GM21447 (cell line): ENCODE results near the gene POLD2.
"Not testable (repeated sequence)": the region's sequence is repeated elsewhere in the genome, so short reads cannot be mapped to it uniquely, and the experiment has no call there.

Experiments
- ATAC-seq: cut with Tn5 transposase; IDR thresholded peaks from one replicate; pipeline ENCODE4 v1.9.1; 2021; ENCODE audit not compliant: unreplicated experiment

Gene POLD2

GRCh38 chr7:44139311-44140010 is 16.1 kb upstream of the POLD2 start:
- no peak for ATAC-seq

DNA sequence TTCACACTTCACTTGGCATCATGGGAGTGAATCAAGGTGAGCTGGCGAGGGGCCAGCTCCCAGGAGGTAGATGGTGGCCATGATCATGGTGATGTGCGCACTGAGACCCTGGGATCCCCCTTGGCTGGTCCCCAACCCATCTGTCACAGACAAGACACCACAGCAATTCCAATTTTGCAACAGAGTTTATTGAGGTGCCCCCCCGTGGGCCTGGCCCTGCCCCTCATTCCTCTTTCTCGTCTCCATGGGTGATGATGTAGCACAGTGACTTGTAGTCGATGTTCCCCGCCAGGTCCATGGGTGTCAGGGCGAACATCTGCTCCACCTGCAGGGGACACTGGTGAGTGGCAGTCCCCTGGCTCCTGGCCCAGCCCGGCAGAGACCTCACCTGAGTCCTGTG is 15.3 kb upstream of the POLD2 start:
- ATAC-seq, result no peak

DNA sequence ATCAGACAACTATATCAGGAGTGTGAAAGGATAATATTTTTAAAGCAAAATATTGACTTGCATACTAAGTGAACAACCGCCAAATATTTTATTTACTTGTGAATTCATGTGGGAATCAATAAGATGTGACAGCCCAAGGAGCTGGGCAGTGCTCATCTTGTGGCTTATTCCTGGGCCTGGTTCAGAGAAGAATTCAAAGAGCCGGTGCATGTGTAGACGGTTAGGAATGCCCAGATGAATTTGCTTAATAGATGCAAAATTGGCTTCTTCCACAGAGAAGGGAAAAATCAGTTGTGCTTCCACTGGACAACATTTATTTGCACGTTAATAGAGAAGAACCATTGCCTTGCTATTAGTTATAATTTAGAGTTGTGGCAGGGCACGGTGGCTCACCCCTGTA is 13.4 kb upstream of the POLD2 start:
- ATAC-seq, result no peak

- no peak for ATAC-seq
Observed at GRCh38 chr7:44134943-44135628, 11.7 kb upstream of the POLD2 start.

DNA sequence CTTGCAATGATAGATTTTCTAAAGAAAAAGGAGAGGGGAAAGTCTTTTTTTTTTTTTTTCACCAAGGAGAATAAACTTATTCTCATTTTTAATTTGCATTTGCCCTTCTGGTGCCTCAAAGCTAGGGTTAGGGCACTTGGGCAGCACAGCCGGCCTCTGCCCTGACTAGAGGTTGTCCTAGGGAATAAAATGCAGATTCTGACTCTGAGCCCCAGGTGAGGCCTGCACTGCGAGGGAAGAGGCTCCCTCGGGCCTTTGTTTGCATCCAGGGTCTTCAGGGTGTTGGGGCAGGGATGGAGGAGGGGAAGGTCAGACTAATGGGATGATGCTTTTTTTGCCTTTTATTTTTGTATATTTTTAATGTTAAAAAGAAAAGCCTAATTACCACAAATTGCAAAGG is 9.9 kb upstream of the POLD2 start:
- no peak for ATAC-seq

GRCh38 chr7:44132039-44132438 is 8.7 kb upstream of the POLD2 start:
- ATAC-seq, result no peak

DNA sequence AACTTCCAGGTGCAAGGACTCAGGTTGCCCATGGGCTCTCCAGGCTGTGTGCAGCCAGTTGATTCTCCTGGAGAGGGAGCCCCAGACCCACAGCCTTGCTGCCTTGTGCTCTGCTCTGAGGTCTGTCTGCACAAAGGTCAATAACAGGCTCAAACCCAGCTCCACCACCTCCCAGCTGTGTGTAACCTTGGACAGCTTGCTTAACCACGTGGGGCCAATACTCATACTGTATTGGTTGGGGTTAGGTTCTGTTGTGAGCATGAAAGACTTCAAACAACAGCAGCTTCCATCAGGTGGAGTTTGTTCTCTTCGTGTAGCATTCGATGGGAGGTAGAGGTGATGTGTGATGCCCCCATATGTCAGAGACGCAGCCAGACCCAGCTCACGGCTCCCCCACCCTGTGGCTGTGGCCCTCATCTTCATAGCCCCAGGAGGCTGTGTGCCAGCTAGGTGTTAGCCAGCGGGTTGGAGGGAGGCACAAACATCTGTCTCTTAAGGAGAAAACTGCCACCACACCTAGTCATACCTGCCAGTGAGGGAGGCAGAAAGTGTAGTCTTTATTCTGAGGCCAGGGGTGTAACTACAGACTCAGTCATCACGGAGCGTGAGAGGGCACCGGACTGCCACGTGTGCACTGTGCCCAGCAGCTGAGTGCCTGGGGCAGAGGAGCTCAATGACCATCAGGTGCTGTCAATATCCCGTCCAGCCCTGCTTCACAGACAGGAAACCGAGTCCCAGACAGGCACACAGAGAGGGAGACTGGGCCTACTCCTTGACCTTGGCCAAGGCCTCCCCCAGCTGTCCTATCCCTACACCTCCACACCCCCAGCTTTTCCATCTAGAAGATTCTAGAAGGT is 8.1 kb upstream of the POLD2 start:
- ATAC-seq, result no peak

- ATAC-seq, result no peak
Observed at GRCh38 chr7:44128721-44129582, 5.6 kb upstream of the POLD2 start.

GRCh38 chr7:44127161-44127560 is 3.8 kb upstream of the POLD2 start:
- no peak for ATAC-seq

DNA sequence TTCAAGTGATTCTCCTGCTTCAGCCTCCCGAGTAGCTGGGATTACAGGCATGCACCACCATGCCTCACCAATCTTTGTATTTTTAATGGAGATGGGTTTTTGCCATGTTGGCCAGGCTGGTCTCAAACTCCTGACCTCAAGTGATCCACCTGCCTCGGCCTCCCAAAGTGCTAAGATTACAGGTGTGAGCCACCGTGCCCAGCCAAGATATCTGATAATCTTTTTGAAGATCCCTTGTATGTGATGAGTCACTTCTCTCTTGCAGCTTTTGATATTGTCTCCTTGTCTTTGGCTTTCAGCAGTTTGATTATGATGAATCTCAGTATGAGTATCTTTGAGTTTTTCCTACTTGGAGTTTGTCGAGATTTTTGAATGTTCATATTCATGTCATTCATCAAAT is 3.2 kb upstream of the POLD2 start:
- ATAC-seq, result not testable (repeated sequence)

DNA sequence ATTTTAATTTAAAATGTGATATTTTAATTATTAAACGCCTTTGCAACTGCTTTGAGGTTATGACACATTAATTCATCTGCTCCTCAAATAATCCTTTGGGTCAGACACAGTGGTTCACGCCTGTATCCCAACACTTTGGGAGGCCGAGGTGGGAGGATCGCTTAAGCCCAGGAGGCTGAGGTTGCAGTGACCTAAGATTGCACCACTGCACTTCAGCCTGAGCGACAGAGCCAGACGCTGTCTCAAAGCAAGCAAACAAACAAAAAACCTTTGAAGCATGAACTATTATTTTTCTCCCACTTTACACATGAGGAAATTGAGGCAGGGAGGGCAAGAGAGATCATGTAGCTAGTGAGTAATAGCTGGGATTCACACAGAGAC is 1.5 kb upstream of the POLD2 start:
- no peak for ATAC-seq

DNA sequence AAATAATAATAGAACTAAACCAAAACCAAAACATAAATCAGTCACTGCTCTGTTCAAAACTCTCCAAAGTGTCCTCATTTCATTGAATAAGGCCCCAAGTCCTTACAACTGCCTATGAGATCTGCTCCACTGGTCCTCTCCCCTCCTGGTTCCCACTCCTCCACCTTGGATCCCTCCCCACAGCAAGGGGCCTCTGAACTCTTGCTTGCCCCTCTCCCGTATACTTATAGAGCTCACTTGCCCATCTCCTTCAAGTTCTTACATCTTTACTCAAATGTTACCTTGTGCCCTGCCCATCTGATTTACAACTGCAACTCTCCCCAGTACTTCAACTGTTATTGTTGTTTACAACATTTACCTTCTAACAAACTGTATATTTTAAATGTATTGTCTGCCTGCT is 819 bp downstream of the POLD2 start:
- no peak for ATAC-seq

DNA sequence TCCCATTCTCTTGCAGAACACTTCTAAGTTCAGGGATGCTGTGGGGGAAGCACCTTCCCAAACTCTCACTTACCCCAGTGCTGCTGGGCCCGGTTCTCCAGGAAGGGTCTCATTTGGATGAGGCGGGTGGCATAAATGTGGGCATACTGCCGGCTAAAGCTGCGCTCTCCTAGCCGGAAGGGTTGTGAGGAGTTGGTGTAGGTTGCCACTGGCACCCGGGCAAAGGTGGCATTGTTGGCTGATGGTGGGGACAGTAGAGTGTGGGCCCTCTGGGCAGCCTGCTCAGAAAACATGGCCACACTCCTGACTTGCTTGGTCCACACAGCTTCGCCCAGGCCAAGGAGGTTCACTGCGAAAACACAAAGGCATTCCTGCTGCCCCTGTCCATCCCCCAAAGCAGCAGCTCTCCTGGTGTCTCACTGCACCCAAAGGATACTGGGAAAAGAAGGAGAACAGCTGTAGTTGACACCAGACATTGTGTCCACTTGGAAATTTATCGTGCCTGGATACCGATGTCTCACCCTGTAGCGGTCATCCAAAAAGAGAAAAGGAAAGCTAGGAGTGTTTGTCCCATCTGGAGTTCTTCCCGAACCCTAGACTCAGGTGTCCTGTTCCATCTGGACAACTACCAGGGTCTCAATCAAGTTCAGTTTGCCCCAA is 1.5 kb downstream of the POLD2 start:
- no peak for ATAC-seq

GRCh38 chr7:44120395-44120794 is 3.0 kb downstream of the POLD2 start:
- ATAC-seq, result no peak

- no peak for ATAC-seq
Observed at GRCh38 chr7:44119829-44120380, 3.4 kb downstream of the POLD2 start.

DNA sequence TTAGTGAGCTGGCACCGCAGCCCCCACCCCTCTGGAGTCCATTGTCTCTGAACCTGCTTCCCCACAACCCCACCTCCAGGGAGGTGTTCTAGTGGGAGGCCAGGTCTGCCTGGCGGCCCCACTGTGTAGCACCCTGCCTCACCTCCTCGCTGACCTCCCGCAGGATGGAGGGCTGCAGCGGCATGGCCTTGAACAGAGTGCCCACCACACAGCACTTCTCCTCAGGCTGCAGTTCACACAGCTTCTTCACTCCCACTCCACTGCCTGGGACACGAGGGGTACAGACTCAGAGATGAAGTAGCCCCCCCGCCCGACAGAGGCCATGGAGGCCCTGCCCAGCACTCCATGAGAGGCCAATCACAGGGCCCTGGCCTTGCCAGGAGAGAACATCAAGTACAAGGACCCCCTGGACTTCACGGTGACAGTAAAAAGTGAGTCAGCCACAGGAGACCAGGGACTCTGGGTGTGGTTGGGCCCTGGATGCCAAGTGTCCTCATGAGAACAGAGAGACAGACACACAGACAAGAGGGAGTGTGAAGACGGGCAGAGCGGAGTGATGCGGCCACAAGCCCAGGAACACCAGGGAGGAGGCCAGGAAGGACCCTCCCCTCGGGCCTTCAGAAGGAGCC is 5.4 kb downstream of the POLD2 start:
- no peak for ATAC-seq

DNA sequence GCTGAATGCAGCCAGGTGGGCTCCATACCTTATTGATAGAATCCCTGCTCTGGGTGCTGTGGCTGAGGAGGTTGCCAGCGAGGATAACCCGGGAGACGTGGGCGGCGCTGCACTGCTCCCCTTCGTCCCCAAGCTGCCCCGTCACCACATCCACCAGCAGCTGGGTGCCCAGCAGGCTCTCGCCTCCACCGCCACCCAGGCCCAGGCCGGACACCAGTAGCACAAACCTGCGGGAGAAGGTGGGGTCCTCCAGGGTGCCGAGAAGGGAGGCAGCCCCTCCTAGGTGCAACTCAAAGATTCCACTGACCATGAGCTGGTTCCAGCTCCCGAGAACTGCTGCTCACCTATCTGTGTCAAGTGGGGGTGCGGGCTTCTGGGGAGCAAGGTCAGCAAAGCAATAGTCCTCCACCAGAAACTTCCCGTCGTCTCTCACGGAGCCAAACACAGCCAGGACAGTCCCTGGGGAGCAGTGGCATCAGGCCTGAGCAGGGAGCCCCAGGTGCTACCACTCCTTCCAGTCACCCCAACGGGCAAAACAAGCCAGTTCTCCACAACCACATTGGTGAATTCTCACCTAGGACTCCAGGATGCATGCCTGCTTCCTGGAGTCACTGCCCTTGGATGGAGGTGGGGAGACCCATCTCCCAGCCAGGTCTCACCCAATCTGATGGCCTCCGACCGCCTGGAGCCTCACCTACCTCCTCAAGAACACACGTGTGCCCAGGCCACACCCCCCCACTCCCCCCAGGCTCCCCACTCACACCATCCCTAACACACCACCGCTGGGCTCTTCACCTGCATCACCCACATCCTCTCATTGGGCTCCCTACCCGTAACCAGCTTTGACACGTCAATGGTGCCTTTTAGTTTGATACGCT is 6.3 kb downstream of the POLD2 start:
- no peak for ATAC-seq

DNA sequence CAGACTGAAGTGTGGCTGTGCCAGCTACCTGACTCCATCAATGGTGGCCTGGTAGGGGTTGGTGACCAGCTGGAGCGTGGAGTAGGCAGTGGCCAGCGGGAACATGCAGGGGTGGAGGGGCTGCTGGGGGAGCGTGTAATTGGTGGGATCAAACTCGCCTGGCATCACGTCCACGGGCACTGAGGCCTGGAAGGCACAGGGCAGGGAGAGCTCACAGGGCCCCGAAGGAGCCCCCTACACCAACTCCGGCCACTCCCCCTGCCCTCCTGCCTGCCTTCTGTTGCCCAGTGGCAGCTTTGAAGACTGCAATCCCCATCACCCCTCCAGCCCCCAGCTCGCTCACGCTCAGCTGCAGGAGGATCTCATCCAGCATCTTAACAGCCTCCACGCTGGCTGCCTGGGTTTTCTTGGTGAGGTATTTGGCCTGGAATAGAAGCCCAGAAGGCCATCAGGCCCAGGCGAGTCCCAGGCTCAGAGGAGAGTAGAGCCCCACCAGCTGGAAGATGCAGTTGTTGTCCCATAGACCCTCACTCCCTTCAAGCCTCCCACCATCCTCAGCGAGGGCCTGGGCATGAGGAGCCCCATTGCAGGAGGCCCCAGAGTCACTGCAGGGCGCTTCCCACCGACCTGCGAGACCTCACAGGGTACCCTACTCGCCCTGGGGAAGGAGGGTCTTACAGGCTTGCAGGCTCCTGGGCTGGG is 7.1 kb downstream of the POLD2 start:
- ATAC-seq, result no peak
